Endothelial cell of umbilical vein (primary cell): Measurements from ENCODE around the gene RNLS. TPM values are rescaled to one million over a fixed set of nuclear protein-coding genes. Genes with fewer than 3 reads are reported as not detected.

Source experiments
- BruUV-seq: library from RNA; stranded (reverse); fragments of 400-500 nt; replicated peaks from 2 replicates; lab custom pipeline; 2021; lab: Mats Ljungman, UMichigan
- CTCF ChIA-PET: fragments of 300-600, 350-600 bp; sonication (Branson Sonifier 250); formaldehyde crosslinking; loops from one replicate; lab custom pipeline; 2021; ENCODE audit warnings: antibody characterized with exemption, inconsistent platforms; lab: Charles Lee
- POLR2A ChIA-PET: fragments of 300-600, 350-600 bp; sonication (Branson Sonifier 250); formaldehyde crosslinking; loops from one replicate; lab custom pipeline; 2021; ENCODE audit warnings: antibody characterized with exemption, inconsistent platforms; lab: Charles Lee
- DNase-seq: peaks from one replicate; pipeline ENCODE4 v3.0.0-alpha.2; 2011; ENCODE audit warnings: low read depth, low spot score
- FAIRE-seq: peaks from 2 replicates; lab custom pipeline; 2011; peaks lifted over from hg19 to GRCh38; lab: Jason Lieb, UNC
- H2AFZ ChIP-seq: 2 replicates; pipeline ENCODE4 v1.6.0; 2012; ENCODE audit warnings: low read depth, low read length, control low read depth, inconsistent platforms
- H3K27ac ChIP-seq: 2 replicates; pipeline ENCODE4 v1.5.1; 2011; ENCODE audit warnings: low read depth, mild to moderate bottlenecking, control low read depth, low read length, moderate library complexity; ENCODE audit not compliant: insufficient read depth
- H3K27me3 ChIP-seq, 2 experiments: 2 replicates each; pipeline versions ENCODE4 v1.6.0 to v1.6.1; 2011; ENCODE audit warnings: low read length in 2 of 2, mixed read lengths in 1 of 2; ENCODE audit not compliant: control insufficient read depth in 2 of 2, insufficient read depth in 2 of 2
- H3K36me3 ChIP-seq, 2 experiments: 2 replicates in 1 of 2; 3 replicates in 1 of 2; pipeline ENCODE4 v1.5.1; 2011; ENCODE audit warnings: low read length in 2 of 2, mild to moderate bottlenecking in 1 of 2, moderate library complexity in 1 of 2; ENCODE audit not compliant: control insufficient read depth in 2 of 2, insufficient read depth in 2 of 2; ENCODE audit errors: extremely low read depth in 1 of 2
- H3K4me1 ChIP-seq: 3 replicates; pipeline ENCODE4 v1.5.1; 2011; ENCODE audit warnings: mild to moderate bottlenecking, low read length; ENCODE audit not compliant: control insufficient read depth, insufficient read depth; ENCODE audit errors: extremely low read depth
- H3K4me2 ChIP-seq: 2 replicates; pipeline ENCODE4 v1.6.1; 2011; ENCODE audit warnings: low read length, control low read depth, mixed read lengths; ENCODE audit not compliant: insufficient read depth
- H3K4me3 ChIP-seq, 3 experiments: fragments of 200-600 bp in 1 of 3; sonication (generic), shearing (Covaris generic) in 1 of 3; replicated peaks in 1 of 3; 2 replicates each; pipeline ENCODE4 v1.5.1; 2011 to 2016; ENCODE audit warnings: control low read depth in 3 of 3, low read length in 3 of 3, mild to moderate bottlenecking in 2 of 3, inconsistent platforms in 1 of 3, low read depth in 1 of 3, moderate library complexity in 1 of 3; ENCODE audit not compliant: insufficient read depth in 1 of 3
- H3K79me2 ChIP-seq: 2 replicates; pipeline ENCODE4 v1.6.0; 2012; ENCODE audit warnings: low read length, inconsistent platforms; ENCODE audit not compliant: control insufficient read depth, insufficient read depth
- H3K9ac ChIP-seq: replicated peaks from 2 replicates; pipeline ENCODE3; 2011; ENCODE audit warnings: low read length, control low read depth; ENCODE audit not compliant: insufficient read depth; ENCODE audit errors: extremely low read depth
- H3K9me1 ChIP-seq: replicated peaks from 3 replicates; pipeline ENCODE4 v1.6.0; 2011; ENCODE audit warnings: mild to moderate bottlenecking, low read length; ENCODE audit not compliant: control insufficient read depth, insufficient read depth; ENCODE audit errors: extremely low read depth
- H3K9me3 ChIP-seq: replicated peaks from 2 replicates; pipeline ENCODE4 v1.5.1; 2012; ENCODE audit warnings: low read length, inconsistent platforms; ENCODE audit not compliant: control insufficient read depth, insufficient read depth
- H4K20me1 ChIP-seq: replicated peaks from 2 replicates; pipeline ENCODE3; 2011; ENCODE audit warnings: mild to moderate bottlenecking, low read length; ENCODE audit not compliant: control insufficient read depth, insufficient read depth; ENCODE audit errors: extremely low read depth
- EZH2 ChIP-seq: IDR thresholded peaks from 2 replicates; pipeline ENCODE4 v1.6.1; 2012; ENCODE audit warnings: borderline replicate concordance, low read depth, mild to moderate bottlenecking, moderate library complexity, low read length, inconsistent platforms; ENCODE audit not compliant: severe bottlenecking
- FOS ChIP-seq: IDR thresholded peaks from 2 replicates; pipeline ENCODE4 v1.6.1; 2011; ENCODE audit warnings: mild to moderate bottlenecking, low read length, moderate library complexity, borderline replicate concordance; ENCODE audit not compliant: insufficient read depth
- GATA2 ChIP-seq: IDR thresholded peaks from 2 replicates; pipeline ENCODE4 v1.7.0; 2011; ENCODE audit warnings: low read depth, mild to moderate bottlenecking, moderate library complexity, mixed read lengths, low read length; ENCODE audit not compliant: insufficient read length, insufficient read depth
- JUN ChIP-seq: IDR thresholded peaks from 2 replicates; pipeline ENCODE4 v1.6.1; 2011; ENCODE audit warnings: borderline replicate concordance, low read depth; ENCODE audit not compliant: insufficient read length, insufficient read depth
- MYC ChIP-seq: IDR thresholded peaks from one replicate; pipeline ENCODE4 v1.6.1; 2011; ENCODE audit warnings: mild to moderate bottlenecking, low read depth, low read length
- POLR2A ChIP-seq: IDR thresholded peaks from 2 replicates; pipeline ENCODE4 v1.6.1; 2012; ENCODE audit warnings: low read depth, mild to moderate bottlenecking, control low read depth, low read length
- POLR2AphosphoS5 ChIP-seq: IDR thresholded peaks from 2 replicates; pipeline ENCODE4 v1.6.1; 2012; ENCODE audit warnings: low read depth, mild to moderate bottlenecking, control low read depth, low read length, moderate library complexity; ENCODE audit not compliant: insufficient read depth
- dilution Hi-C: fragments of 300-500 bp; cut with MboI; formaldehyde crosslinking; loops from one replicate; pipeline ENCODE4 v1.15.0; 2019; ENCODE audit warnings: low sequenced_read_pairs; ENCODE audit not compliant: extremely low pct_ligation_motif_present
- intact Hi-C: fragments of 100-400 bp; cut with micrococcal nuclease; formaldehyde crosslinking; loops from one replicate; pipeline ENCODE4 v1.10.0; 2022
- polyA plus RNA-seq, 4 experiments: library from polyadenylated mRNA; depleted of rRNA in 3 of 4; stranded (reverse) in 3 of 4; unstranded in 1 of 4; fragments of >200 nt; gene quantifications; 2 replicates each; pipeline versions ENCODE4 v1.2.1 to v1.2.3, GENCODE V29; 2011 to 2012; ENCODE audit warnings: missing spikeins in 1 of 4
- total RNA-seq: library from RNA; stranded (reverse); gene quantifications from 2 replicates; pipeline ENCODE4 v1.2.3, GENCODE V29; 2021
- TF ChIP-seq, protein P1 (sequence below), 2 donors: IDR thresholded peaks; 1 replicate in 1 of 2; 2 replicates in 1 of 2; pipeline ENCODE4 v1.5.1; 2011; ENCODE audit warnings: low read length in 2 of 2, mild to moderate bottlenecking in 2 of 2, moderate library complexity in 2 of 2, control low read depth in 1 of 2, inconsistent platforms in 1 of 2, low read depth in 1 of 2; ENCODE audit not compliant: insufficient read depth in 1 of 2; ENCODE audit errors: extremely low read depth in 1 of 2
- TF ChIP-seq, protein P2 (sequence below): IDR thresholded peaks from 2 replicates; pipeline ENCODE4 v1.6.1; 2011; ENCODE audit not compliant: insufficient read depth, insufficient read length

The RNLS gene
- total and polyA plus RNA-seq, 2 donors (not counting 3 experiments of a cell fraction or from before 2014, with no cell fraction given): 2.5 to 4.6 TPM

GRCh38 chr10:88342733-88343310 lies 240.3 kb downstream of the RNLS start:
- intact Hi-C loops: no loop called here
- POLR2A ChIA-PET: no interaction called here

More at GRCh38 chr10:88342733-88343310, 240.3 kb downstream of the RNLS start:
- H3K9ac ChIP-seq: no peak overlapping the region
- no peak overlapping the region for H2AFZ ChIP-seq
- H3K36me3 ChIP-seq: no peaks in the 10 kb centered on the region
- H3K9me3 ChIP-seq: no peaks in the 10 kb centered on the region
- no peak overlapping the region for H3K4me2 ChIP-seq
- DNase-seq (no peak), FAIRE-seq (no peak)
- BruUV-seq: no TSS peak
- no peaks in the 10 kb centered on the region for H3K9me1 ChIP-seq
- no peaks in the 10 kb centered on the region for H3K4me1 ChIP-seq
- H3K27me3 ChIP-seq: no peaks in the 10 kb centered on the region
- dilution Hi-C loops: no loop called here
- CTCF ChIA-PET: interaction anchor here (2.0 kb wide), 1 partner anchor 24 kb away, joined by 5 read pairs; no protein-coding TSS in a partner anchor
- TF ChIP-seq POLR2AphosphoS5 (no peak), MYC (no peak), FOS (no peak), GATA2 (no peak), EZH2 (no peak), JUN (no peak), POLR2A (no peak)
- TF ChIP-seq, protein P1, sequence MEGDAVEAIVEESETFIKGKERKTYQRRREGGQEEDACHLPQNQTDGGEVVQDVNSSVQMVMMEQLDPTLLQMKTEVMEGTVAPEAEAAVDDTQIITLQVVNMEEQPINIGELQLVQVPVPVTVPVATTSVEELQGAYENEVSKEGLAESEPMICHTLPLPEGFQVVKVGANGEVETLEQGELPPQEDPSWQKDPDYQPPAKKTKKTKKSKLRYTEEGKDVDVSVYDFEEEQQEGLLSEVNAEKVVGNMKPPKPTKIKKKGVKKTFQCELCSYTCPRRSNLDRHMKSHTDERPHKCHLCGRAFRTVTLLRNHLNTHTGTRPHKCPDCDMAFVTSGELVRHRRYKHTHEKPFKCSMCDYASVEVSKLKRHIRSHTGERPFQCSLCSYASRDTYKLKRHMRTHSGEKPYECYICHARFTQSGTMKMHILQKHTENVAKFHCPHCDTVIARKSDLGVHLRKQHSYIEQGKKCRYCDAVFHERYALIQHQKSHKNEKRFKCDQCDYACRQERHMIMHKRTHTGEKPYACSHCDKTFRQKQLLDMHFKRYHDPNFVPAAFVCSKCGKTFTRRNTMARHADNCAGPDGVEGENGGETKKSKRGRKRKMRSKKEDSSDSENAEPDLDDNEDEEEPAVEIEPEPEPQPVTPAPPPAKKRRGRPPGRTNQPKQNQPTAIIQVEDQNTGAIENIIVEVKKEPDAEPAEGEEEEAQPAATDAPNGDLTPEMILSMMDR (IDR thresholded peaks at IDR 0.05; ENCODE audit: extremely low read depth in 1 of 2, insufficient read depth in 1 of 2, low read depth in 1 of 2, low read length in 2 of 2): no peak
- TF ChIP-seq, protein P2, sequence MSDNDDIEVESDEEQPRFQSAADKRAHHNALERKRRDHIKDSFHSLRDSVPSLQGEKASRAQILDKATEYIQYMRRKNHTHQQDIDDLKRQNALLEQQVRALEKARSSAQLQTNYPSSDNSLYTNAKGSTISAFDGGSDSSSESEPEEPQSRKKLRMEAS: no peak
- H3K79me2 ChIP-seq: no peaks in the 10 kb centered on the region
- H4K20me1 ChIP-seq: no peaks in the 10 kb centered on the region
- H3K27ac ChIP-seq: no peak overlapping the region
- H3K4me3 ChIP-seq: no peak overlapping the region
